PC-3 (cell line): ENCODE results near the gene ABCA12.

Experiments used
- EZH2 ChIP-seq: fragments of 300-600 bp; sonication (generic); IDR thresholded peaks from one replicate; pipeline ENCODE4 v1.6.1; 2017; ENCODE audit warnings: antibody characterized with exemption, mild to moderate bottlenecking, low read length; ENCODE audit not compliant: unreplicated experiment
- EZH2phosphoT487 ChIP-seq: fragments of 300-600 bp; sonication (generic); IDR thresholded peaks from 2 replicates; pipeline ENCODE4 v1.6.1; 2018; ENCODE audit warnings: mild to moderate bottlenecking, antibody characterized with exemption, low read length, borderline replicate concordance
- TF ChIP-seq, protein P1 (sequence below): fragments of 300-600 bp; sonication (generic); conservative IDR thresholded peaks from 2 replicates; pipeline ENCODE4 v1.5.1; 2017; ENCODE audit warnings: antibody characterized with exemption, low read depth, mild to moderate bottlenecking, low read length

DNA sequence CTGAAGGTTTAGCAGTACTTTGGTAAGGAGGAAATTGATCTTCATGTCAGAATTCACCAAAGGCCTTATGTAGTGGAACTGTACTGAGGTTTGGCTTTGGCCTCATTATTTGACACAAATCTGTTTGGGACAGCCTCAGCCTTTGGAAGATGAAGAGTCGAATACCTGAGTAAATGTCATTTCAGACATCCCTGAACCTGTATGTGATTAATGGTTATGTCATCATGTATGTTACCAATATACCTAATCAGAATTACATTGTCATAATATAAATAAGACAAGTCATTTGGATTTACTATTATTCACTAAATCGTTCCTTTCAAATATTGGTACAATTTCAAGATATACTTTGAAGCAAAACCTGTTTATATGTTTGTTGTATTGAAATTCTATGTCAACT lies 10.6 kb upstream of the ABCA12 start:
- TF ChIP-seq, protein P1, sequence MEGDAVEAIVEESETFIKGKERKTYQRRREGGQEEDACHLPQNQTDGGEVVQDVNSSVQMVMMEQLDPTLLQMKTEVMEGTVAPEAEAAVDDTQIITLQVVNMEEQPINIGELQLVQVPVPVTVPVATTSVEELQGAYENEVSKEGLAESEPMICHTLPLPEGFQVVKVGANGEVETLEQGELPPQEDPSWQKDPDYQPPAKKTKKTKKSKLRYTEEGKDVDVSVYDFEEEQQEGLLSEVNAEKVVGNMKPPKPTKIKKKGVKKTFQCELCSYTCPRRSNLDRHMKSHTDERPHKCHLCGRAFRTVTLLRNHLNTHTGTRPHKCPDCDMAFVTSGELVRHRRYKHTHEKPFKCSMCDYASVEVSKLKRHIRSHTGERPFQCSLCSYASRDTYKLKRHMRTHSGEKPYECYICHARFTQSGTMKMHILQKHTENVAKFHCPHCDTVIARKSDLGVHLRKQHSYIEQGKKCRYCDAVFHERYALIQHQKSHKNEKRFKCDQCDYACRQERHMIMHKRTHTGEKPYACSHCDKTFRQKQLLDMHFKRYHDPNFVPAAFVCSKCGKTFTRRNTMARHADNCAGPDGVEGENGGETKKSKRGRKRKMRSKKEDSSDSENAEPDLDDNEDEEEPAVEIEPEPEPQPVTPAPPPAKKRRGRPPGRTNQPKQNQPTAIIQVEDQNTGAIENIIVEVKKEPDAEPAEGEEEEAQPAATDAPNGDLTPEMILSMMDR: no peak
- TF ChIP-seq EZH2 (no peak), EZH2phosphoT487 (no peak)
